ENCODE results near the gene JSRP1.

DNA sequence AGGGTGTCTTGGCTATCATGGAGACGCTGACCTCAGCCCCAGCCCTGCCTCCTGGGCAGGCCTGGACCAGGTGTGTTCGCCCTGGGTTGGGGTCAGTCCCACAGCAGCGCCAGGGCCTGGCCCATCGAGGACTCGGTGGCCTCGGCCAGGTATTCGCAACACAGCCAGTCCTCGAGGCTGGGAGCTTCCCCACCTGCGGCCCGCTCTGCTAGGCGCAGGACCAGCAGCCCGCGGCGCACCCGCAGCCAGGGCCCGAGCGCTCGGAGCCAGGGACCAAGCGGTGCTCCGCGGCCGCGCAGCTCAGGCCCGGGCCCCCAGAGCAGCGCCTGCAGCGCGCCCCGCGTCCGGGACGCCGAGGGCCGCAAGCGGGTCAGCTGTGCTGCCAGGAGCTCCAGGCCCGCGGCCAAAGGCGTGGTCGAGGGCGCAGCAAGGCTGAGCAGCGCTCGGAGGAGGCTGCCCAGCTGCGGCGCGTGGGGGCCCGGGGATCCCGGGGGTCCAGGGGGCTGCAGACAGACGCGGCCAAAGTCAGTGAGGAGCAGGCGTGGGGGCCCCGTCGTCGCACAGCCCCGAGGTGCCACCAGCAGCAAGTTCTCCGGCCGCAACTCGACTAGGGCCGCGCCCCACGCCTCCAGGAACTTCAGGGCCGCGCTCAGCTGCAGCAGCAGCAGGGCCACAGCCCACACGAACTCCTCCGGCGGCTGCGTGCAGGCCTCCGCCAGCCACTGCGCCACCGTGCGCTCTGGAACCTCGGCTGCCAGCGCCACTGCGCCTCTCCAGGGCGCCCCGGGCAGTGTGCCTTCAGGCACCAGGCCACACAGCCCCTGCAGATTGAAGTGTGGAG lies 19.6 kb upstream of the JSRP1 start:
- TF ChIP-seq, protein P1, sequence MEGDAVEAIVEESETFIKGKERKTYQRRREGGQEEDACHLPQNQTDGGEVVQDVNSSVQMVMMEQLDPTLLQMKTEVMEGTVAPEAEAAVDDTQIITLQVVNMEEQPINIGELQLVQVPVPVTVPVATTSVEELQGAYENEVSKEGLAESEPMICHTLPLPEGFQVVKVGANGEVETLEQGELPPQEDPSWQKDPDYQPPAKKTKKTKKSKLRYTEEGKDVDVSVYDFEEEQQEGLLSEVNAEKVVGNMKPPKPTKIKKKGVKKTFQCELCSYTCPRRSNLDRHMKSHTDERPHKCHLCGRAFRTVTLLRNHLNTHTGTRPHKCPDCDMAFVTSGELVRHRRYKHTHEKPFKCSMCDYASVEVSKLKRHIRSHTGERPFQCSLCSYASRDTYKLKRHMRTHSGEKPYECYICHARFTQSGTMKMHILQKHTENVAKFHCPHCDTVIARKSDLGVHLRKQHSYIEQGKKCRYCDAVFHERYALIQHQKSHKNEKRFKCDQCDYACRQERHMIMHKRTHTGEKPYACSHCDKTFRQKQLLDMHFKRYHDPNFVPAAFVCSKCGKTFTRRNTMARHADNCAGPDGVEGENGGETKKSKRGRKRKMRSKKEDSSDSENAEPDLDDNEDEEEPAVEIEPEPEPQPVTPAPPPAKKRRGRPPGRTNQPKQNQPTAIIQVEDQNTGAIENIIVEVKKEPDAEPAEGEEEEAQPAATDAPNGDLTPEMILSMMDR (IDR thresholded peaks at IDR 0.05), result no peak
- TF ChIP-seq POLR2A (IDR thresholded peaks at IDR 0.05), result no peak
